T-helper 22 cell (primary cell): Measurements from ENCODE around the gene PIGV.
A peak's percentile ranks its signal among the peaks of the same experiment; 100 is the strongest.

Experiments used
- DNase-seq: peaks from one replicate; pipeline ENCODE4 v3.0.0-alpha.2; 2020; ENCODE audit warnings: low read depth

PIGV gene

GRCh38 chr1:26787706-26788514, at the start of gene PIGV:
TSS of gene PIGV (plus strand) at chr1:26787950. CDS start at chr1:26790816, 2,866 bp downstream.
- peak; percentile 70 for DNase-seq

GRCh38 chr1:26739329-26739914, 48.3 kb upstream of the PIGV start:
- DNase-seq = no peak

GRCh38 chr1:26740023-26740634, 47.6 kb upstream of the PIGV start:
- no peak for DNase-seq

GRCh38 chr1:26740952-26741351, 46.8 kb upstream of the PIGV start:
- no peak for DNase-seq

- DNase-seq = no peak
Observed at GRCh38 chr1:26743426-26744059, 44.2 kb upstream of the PIGV start.

GRCh38 chr1:26744075-26744959, 43.4 kb upstream of the PIGV start:
- peak; percentile 74 for DNase-seq

- no peak for DNase-seq
Observed at GRCh38 chr1:26745191-26745590, 42.6 kb upstream of the PIGV start.

GRCh38 chr1:26747048-26747447, 40.7 kb upstream of the PIGV start:
- DNase-seq = no peak

- DNase-seq = no peak
Observed at GRCh38 chr1:26748351-26748750, 39.4 kb upstream of the PIGV start.

GRCh38 chr1:26749458-26749857, 38.3 kb upstream of the PIGV start:
- DNase-seq = no peak

- DNase-seq = no peak
Observed at GRCh38 chr1:26750428-26750827, 37.3 kb upstream of the PIGV start.

GRCh38 chr1:26752519-26752918, 35.2 kb upstream of the PIGV start:
- no peak for DNase-seq

- DNase-seq = no peak
Observed at GRCh38 chr1:26754086-26754874, 33.5 kb upstream of the PIGV start.

GRCh38 chr1:26758358-26758757, 29.4 kb upstream of the PIGV start:
- DNase-seq = no peak

- DNase-seq = no peak
Observed at GRCh38 chr1:26759531-26759930, 28.2 kb upstream of the PIGV start.

GRCh38 chr1:26761217-26761616, 26.5 kb upstream of the PIGV start:
- DNase-seq = no peak

GRCh38 chr1:26767714-26768113, 20.0 kb upstream of the PIGV start:
- no peak for DNase-seq

GRCh38 chr1:26768755-26769154, 19.0 kb upstream of the PIGV start:
- no peak for DNase-seq

- no peak for DNase-seq
Observed at GRCh38 chr1:26771285-26771642, 16.5 kb upstream of the PIGV start.

GRCh38 chr1:26771643-26772321, 16.0 kb upstream of the PIGV start:
- no peak for DNase-seq
